Measurements from ENCODE around the gene CLBA1.

GRCh38 chr14:105028251-105028927 is 42.8 kb downstream of the CLBA1 start:
- TF ChIP-seq CTCF (conservative IDR thresholded peaks at IDR 0.05; ENCODE audit: low read length) (no peak), EZH2phosphoT487 (IDR thresholded peaks at IDR 0.05; ENCODE audit: borderline replicate concordance) (no peak)

Measured in Loucy (cell line).